GM18519 (cell line): ENCODE data around the gene SART3.
A peak's percentile ranks its signal among the peaks of the same experiment; 100 is the strongest.

Experiments
- ATAC-seq: cut with Tn5 transposase; IDR thresholded peaks from one replicate; pipeline ENCODE4 v1.9.1; 2021; ENCODE audit warnings: mild to moderate bottlenecking, moderate library complexity; ENCODE audit not compliant: unreplicated experiment, low FRiP score

SART3 gene

GRCh38 chr12:108530161-108530560 is 30.8 kb downstream of the SART3 start:
- no peak for ATAC-seq

GRCh38 chr12:108527166-108527496 is 33.8 kb downstream of the SART3 start:
- ATAC-seq: no peak

DNA sequence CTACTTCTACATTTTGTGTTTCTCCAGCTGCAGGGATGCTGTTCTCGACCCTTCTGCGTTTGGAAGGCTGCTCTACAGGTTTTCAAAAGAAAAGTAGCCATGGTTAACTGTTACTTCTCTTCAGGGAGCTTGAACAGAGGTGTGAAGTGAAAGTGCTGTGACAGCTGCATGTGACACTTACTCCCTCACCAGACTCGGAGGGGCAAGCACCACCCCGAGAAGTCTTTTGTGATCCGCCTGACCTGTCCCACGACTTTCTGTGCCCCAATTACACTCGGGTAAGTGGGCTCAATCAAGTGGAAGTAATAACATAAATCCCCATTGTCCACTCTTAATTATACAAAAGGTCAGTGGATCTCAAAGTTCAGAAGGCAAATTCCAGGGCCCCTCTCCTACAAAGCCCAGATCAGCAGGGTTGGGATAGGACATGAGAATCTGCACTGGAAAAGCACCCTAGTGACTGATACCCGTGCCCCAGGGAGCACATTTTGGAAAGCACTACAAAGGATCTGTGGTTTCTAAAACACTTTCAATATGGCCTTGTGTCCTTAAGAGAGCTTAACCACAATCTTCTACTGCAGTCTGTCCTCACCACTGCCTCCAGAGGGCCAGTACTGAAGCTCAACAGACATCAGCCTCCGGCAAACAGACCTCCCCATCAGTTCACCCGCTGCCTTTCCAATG is 34.3 kb downstream of the SART3 start:
- no peak for ATAC-seq

DNA sequence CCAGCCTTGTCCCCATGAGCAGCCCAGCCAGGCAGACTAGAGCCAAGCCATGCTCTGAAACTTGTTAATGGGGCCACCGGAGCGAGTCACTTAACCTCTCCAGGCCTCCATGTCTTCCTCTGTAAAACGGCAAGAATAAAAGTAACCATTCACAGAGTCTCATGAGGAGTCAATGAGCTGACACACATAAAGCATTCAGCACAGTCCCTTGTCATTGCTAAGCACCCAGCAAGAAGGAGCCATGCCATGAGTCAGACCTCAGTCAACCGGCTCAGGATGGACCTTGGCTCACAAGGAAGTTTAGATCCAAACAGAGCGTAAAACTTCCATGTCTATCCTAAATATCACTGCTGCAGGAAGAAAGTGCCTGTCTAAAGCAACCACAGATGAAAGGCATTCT is 35.3 kb downstream of the SART3 start:
- no peak for ATAC-seq

- ATAC-seq: no peak
Measured at GRCh38 chr12:108523365-108523764, 37.6 kb downstream of the SART3 start.

DNA sequence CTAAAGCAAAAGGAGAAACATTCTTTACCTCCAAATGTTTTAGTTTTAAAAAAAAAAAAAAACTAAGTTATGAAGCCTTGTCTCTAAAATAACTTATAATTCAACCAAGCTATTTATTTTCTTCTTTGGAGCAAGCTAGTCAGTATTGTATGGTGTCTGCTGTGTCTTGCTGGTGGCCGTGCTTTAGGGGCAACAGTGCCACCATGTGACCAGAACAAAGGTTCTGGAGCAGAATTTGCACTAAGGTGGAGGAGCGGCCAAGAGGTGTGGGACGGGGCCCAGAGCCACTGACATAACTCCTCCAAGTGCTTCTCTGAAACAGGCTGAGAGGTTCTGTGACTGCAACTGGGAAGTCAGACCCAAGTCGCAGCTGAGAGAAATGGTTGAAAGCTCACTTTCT is 41.4 kb downstream of the SART3 start:
- no peak for ATAC-seq

- no peak for ATAC-seq
Measured at GRCh38 chr12:108518716-108519496, 42.1 kb downstream of the SART3 start.

GRCh38 chr12:108518101-108518715 is 42.8 kb downstream of the SART3 start:
- ATAC-seq: no peak

GRCh38 chr12:108517288-108518100 is 43.5 kb downstream of the SART3 start:
- ATAC-seq: no peak

DNA sequence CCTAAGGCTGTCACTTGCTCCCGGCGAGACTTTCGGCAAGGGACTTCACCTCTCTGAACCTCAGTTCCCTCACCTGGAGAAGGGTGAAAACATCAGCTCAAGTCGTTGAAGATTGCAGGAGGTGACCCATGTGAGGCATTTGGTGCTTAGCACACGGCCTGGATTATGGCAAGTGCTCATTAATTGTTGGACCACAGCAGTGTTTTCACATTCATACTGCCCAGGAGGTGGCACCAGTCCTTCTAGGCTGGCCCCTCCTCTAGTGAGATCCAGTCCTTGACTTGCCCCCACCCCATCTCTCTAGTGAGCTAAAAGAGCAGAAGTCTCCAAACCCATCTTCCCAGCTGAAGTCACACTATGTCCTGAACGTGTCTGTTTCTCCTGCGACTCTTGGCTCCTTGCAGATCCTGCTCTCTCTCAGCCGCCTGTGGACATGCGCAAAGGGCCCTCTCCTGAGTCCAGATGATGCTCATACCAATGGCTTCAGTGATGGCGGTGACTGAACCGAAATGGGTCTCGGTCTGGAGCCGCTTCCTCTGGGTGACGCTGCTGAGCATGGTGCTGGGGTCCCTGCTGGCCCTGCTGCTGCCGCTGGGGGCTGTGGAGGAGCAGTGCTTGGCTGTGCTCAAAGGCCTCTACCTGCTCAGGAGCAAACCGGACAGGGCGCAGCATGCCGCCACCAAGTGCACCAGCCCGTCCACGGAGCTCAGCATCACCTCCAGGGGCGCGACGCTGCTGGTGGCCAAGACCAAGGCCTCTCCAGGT is 44.3 kb downstream of the SART3 start:
- no peak for ATAC-seq

- ATAC-seq: no peak
Measured at GRCh38 chr12:108515916-108516315, 45.1 kb downstream of the SART3 start.

DNA sequence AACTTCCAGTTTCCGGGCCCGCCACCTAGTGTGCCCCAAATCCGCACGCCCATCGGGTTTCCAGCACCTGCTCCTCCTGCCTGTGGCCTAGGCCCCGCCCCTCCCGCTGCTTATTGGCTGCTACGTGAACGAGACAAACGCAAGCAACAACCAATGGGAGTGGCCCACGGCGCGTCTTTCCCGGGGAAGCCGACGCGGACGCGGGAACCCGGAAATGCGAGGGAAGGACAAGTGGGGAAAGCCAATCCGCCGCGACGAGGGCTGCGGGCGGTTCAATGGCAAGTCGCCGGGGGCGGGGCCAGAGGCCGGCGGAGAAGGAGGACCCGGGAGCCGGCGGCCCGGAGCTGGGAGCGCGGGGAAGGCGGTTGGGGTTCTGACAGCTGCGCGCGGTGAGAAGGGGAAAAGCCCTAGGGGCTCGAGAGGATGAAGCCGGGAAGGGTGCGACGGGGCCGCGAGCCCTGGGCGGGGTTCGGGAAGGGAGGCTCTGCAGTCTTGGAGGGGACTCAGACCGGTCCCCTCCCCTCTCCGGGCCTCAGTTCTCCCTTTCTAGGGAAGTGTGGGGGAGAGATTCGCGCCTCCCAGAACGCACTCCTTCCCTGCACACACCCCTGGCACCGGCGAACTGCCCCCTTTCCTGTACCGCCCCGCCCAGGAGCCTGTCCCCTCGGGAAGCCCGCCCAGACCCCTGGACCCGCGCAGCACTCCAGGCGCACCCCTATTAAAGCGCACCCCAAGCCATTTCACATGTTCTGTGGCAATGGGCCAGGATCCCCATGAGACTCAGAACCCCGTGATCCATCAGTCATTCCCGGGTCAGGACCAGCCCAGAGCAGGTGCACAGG is 45.8 kb downstream of the SART3 start, which contains the start of gene FICD:
Gene FICD, plus strand, starts transcription at position 305 of the 842 bp plus-strand sequence. CDS start 1,696 bp downstream, outside the sequence.
- ATAC-seq: peak; percentile 71

GRCh38 chr12:108514468-108514972 is 46.5 kb downstream of the SART3 start:
- peak; percentile 1 for ATAC-seq

GRCh38 chr12:108511633-108512540 is 49.1 kb downstream of the SART3 start:
- no peak for ATAC-seq

- no peak for ATAC-seq
Measured at GRCh38 chr12:108510836-108511235, 50.1 kb downstream of the SART3 start.

DNA sequence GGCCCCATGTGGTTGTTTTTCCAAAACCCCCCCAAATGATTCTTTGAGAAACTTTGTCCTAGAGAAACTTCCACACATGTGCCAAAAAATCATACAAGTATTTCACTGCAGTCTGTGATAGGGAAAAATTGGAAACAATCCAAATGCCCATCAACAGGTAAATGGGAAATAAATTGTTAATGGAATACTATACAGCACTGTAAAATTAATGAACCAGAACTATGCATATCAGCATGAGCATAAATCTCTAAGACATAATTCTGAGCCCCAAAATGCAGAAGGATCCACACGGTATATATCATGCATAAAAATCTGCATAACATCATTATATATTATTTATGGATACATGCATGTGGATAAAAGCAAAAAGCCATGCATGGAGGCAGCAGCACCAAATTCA is 51.2 kb downstream of the SART3 start:
- ATAC-seq: no peak

DNA sequence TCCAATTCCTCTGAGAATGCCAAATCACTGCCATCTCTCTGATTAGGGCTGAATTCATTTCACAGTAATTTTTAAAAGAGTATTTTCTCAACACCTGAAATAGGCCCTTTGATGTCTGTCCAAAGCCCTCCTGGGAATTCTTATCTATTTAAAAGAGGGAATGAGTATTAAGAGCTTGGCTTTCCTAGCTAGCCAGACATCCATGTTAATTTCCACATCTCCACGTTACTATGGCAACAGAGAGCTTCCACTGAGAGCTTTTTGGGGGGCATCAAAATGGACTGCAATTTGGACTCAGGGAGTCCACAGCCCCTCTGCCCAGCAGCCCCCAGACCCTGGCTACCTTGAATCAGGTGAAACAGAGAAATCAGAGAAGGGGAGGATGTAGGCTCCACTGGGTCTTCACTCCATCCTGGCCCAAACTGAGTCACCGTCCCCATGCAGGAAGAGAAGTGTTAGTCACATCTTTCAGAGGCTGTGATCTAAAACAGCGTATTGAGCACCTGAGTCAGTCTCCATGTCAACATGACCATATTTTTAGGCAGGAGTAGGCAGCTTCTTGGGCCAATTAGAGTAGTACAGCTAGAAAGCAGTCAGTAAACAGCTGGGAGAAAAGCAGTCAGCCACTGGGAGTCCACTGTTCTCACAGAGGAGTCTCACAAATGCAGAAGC is 52.9 kb downstream of the SART3 start:
- ATAC-seq: no peak
